Measurements from ENCODE around the gene TENM3.

Gene TENM3

GRCh38 chr4:182740256-182740655 lies 497.1 kb downstream of the TENM3 start:
- ATAC-seq, result no peak

GRCh38 chr4:182741054-182741453 lies 497.9 kb downstream of the TENM3 start:
- ATAC-seq, result no peak
- TF ChIP-seq OSR1 (CRISPR knock-in tag; IDR thresholded peaks at IDR 0.05) (no peak), ZFP3 (CRISPR knock-in tag; IDR thresholded peaks at IDR 0.05) (no peak), TSHZ2 (CRISPR knock-in tag; IDR thresholded peaks at IDR 0.05) (no peak), PATZ1 (CRISPR knock-in tag; IDR thresholded peaks at IDR 0.05; ENCODE audit: borderline replicate concordance) (no peak), TOX (CRISPR knock-in tag; IDR thresholded peaks at IDR 0.05; ENCODE audit: borderline replicate concordance) (no peak), ZNF8 (CRISPR knock-in tag; IDR thresholded peaks at IDR 0.05) (no peak), POU6F1 (CRISPR knock-in tag; IDR thresholded peaks at IDR 0.05; ENCODE audit: borderline replicate concordance, low read depth) (no peak), ARNTL (CRISPR knock-in tag; IDR thresholded peaks at IDR 0.05; ENCODE audit: borderline replicate concordance, low read depth) (no peak), ZNF565 (CRISPR knock-in tag; conservative IDR thresholded peaks at IDR 0.05; ENCODE audit: low read depth) (no peak), BACH2 (CRISPR knock-in tag; IDR thresholded peaks at IDR 0.05; ENCODE audit: borderline replicate concordance) (no peak), ZC3H10 (CRISPR knock-in tag; IDR thresholded peaks at IDR 0.05) (no peak), PPARA (CRISPR knock-in tag; IDR thresholded peaks at IDR 0.05; ENCODE audit: borderline replicate concordance) (no peak), ZNF70 (CRISPR knock-in tag; IDR thresholded peaks at IDR 0.05) (no peak), ESRRG (CRISPR knock-in tag; IDR thresholded peaks at IDR 0.05) (no peak), SNAI2 (CRISPR knock-in tag; IDR thresholded peaks at IDR 0.05) (no peak), CSRNP3 (CRISPR knock-in tag; IDR thresholded peaks at IDR 0.05) (no peak)

More at GRCh38 chr4:182740256-182740655, 497.1 kb downstream of the TENM3 start:
- no peak for TF ChIP-seq POU6F1 (CRISPR knock-in tag; IDR thresholded peaks at IDR 0.05; ENCODE audit: borderline replicate concordance, low read depth)
- no peak for TF ChIP-seq ESRRG (CRISPR knock-in tag; IDR thresholded peaks at IDR 0.05)
- no peak for TF ChIP-seq CREB5 (CRISPR knock-in tag; IDR thresholded peaks at IDR 0.05; ENCODE audit: low read depth)
- no peak for TF ChIP-seq ZNF8 (CRISPR knock-in tag; IDR thresholded peaks at IDR 0.05)

- ATAC-seq, result no peak
- TF ChIP-seq CSRNP3 (CRISPR knock-in tag; IDR thresholded peaks at IDR 0.05) (no peak), ESRRG (CRISPR knock-in tag; IDR thresholded peaks at IDR 0.05) (no peak), RARB (CRISPR knock-in tag; IDR thresholded peaks at IDR 0.05) (no peak), ZNF8 (CRISPR knock-in tag; IDR thresholded peaks at IDR 0.05) (no peak), POU6F1 (CRISPR knock-in tag; IDR thresholded peaks at IDR 0.05; ENCODE audit: borderline replicate concordance, low read depth) (no peak), GLIS3 (CRISPR knock-in tag; IDR thresholded peaks at IDR 0.05) (no peak), OSR1 (CRISPR knock-in tag; IDR thresholded peaks at IDR 0.05) (no peak), ARNTL (CRISPR knock-in tag; IDR thresholded peaks at IDR 0.05; ENCODE audit: borderline replicate concordance, low read depth) (no peak), TCF4 (CRISPR knock-in tag; IDR thresholded peaks at IDR 0.05; ENCODE audit: borderline replicate concordance) (no peak), PATZ1 (CRISPR knock-in tag; IDR thresholded peaks at IDR 0.05; ENCODE audit: borderline replicate concordance) (no peak), ZNF70 (CRISPR knock-in tag; IDR thresholded peaks at IDR 0.05) (no peak), ZNF565 (CRISPR knock-in tag; conservative IDR thresholded peaks at IDR 0.05; ENCODE audit: low read depth) (no peak), ZC3H10 (CRISPR knock-in tag; IDR thresholded peaks at IDR 0.05) (no peak)
Measured at GRCh38 chr4:182741914-182742313, 498.7 kb downstream of the TENM3 start.
